ENCODE measurements around the gene CBFB.

Gene CBFB

DNA sequence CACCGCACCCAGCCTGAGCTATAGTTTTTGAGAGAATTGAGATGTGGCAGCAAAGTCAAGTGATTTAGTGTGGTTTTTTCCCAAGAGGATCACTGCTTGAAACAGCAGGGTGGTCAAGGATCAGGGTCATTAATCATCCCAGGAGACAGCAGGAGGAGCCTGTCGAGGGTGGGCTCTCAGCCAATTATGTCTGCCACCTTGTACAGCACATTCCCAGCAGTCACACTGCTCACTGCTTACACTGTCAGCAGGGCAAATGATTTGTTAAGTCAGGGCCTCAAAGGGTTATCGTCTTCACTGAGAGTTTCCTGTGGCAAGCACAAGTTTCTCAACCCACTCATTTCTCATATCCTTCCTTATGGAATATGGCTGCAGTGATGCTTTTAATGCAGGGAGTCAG is 108.7 kb downstream of the CBFB start:
- DNase-seq (ENCODE audit: low read depth), result no peak

DNA sequence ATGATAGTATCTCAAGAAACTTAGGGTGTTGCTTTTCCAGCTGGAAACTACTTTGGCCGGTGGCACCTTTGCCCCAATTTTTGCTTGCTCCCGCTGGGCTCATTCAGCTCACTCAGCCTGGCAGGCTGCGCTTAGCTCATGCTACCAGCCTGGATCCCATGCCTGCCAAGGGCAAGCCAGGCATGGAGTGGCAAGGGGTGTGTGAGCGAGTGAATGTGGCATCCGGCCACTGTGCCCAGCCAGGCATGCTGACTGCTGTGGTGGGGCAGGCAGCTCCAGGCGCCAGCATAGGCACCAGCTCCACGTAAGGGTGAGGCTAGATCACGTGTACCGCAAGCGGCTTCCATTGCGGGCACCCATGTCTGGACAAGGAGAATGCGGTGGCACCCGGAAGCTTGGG is 112.4 kb downstream of the CBFB start:
- DNase-seq (ENCODE audit: low read depth), result no peak

DNA sequence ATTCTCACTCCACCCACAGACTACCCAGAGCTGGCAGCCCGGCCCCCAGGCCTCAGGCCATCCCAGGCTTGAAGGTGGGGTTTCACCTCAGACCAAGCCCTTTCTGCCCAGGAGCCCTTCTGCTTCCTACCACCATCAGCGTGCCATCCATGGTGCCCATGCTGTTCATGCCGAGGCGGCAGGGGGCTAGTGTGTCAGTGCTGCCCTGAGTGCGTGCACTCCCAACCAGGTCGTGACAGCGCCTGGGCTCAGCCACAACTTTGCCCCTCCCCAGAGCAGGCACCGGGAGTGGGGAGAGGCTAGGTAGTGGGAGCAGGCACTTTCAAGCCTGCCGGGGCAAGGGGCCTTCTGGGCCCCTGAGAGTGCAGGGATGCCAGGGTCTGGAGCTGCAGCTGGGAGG is 113.4 kb downstream of the CBFB start:
- no peak for DNase-seq (ENCODE audit: low read depth)

DNA sequence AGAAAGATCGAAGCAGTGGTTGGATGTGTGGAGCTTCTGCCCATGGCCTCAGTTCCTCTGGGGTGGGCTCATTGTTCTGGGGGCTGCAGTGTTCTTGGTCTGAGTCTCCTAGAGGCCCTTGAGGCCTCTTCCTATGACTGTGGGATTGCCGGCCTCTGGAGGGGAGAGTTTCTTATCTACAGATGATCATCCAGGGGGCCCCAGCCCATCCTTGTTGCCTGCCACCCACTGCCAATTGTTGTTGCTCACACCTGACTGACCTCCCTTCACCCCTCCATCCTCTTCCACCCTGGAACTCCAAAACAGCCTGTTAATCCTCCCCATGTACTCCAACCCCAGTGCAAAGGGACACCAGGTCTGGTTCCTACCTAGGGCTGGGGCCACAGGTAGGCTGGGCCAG is 116.0 kb downstream of the CBFB start:
- no peak for DNase-seq (ENCODE audit: low read depth)

DNA sequence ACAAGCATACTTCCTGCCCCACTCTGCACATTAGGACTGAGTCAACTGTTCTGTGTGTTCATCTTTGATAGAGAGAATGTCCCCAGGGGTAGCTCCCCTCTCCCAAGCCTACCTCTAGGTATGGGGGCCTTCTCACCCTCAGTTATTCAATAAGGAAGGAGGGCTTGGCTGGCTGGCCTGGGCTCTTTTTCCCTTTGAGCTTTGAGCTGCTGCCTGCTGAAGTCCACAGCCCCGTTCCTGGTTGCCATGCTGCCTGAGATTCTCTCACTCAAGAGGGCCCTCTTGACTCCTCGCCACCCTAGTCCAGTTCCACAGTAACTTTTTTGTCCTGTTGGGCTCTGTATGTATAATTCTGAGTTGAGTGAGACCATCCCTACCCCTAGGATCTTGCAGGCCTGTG is 116.8 kb downstream of the CBFB start:
- DNase-seq (ENCODE audit: low read depth), result no peak

DNA sequence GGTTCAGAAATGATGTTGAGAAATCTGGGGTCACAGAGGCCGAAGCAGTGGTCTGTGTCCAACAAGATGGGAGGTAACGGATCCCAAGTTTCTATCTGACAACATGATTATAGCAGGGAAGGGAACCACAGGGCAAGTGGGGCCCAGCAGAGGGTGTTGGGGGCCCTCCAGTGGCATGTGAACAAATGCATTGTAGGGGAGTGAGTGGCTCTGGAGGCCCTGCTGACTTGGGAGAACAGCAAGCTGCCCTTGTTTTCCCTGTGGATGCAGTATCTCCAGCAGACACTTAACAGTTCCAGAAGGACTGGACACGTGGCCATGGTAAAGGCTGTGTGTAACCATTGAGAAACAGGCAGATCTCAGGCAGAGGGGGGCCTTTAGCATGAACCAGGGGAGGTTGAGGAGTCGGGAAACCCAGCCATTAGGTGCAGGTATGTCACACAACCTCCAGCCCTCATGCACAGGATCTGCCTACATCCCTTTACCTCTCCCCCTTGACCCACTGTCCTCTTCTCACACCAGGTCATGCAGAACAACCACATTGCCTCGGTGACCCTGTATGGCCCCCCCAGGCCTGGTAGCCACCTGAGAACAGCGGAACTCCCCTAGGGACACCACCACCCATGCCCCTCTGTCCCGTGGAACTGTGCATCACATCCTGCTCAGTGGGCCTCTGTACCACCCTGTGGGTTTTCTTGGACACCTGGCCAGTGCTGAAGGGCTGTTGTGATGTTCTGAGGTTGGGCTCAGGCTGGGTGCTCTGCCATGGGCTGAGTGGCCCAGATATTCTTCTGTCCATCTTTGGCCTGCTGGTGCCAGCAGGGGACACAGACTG is 117.8 kb downstream of the CBFB start:
- DNase-seq (ENCODE audit: low read depth), result no peak

DNA sequence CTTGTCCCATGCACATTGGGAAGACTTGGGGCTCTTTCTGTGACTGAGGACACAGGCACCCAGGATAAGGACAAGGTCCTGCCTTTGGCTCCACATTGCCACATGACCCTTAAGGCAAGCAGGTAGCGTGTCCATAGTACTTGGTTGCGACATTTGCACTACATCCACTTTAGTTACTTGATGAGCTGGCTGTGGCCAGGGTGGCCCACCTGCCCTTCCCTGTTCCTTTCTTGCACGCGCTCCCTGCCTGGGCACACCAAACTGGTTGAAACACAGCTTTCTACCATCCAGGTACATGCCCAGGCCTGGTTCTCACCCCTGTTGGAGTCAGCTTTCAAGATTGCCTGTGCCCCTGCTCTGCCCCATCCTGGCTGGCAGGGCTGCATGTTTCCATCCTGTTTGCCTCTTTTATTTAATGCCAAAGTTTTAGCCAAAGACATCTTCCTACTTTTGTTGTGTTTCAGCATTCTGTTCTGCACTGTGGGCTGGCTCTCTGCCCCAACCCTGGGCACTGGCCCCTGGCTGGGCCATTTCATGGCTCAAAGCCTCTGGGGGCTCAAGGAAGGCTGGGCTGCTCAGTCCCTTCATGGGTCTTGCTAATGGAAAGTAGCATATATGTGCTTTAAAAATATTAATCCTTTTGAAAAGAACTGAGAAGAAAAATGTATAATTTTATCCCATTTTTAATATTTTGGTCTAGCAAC is 118.6 kb downstream of the CBFB start:
- no peak for DNase-seq (ENCODE audit: low read depth)

DNA sequence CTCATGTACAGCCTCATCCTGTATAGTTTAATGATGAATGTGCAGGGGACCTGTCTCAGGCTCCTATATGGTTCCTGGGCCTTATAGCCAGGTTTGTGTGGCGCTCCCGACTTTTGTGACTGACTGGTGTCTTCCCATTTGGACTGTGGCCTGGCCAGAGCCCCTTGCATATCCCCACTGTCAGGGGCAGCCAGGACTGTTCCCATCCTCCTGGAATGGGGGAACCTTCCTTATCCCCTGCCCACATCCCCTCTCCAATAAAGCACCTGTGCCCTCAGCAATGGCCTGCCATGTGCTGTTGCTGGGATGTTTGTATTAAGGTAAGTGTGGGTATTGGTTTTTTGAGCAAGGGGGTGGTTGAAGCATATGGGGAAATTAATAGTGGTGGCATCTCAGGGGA is 119.3 kb downstream of the CBFB start:
- DNase-seq (ENCODE audit: low read depth), result no peak

DNA sequence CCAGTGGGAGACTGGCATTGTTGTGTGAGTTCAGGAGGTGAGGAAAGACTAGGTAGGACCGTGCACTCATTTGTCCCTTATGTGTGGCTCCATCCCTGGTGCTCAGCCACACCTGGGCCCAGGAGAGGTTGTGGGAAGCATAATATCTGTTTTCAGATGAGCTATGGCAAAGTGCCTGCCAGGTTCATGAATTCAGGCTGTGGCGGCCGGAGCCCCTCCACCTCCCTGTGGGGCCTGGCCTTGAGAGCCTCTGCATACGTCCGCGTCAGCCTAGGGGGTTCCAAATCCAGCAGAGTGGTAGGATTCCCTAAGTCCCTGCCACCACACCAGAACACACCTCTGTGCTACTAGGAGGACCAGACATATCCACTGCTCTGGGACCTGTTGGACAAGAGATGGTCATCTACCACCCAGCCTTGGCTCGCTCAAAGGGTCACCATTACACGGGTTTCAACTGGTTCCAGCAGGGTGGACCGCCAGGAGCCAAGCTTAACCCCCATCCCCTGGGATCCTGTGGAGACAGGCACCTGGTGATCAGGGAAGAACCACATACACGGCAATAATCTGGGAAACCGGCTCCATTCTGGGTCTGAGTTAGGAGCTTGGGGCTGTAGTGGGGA is 119.8 kb downstream of the CBFB start:
- no peak for DNase-seq (ENCODE audit: low read depth)

DNA sequence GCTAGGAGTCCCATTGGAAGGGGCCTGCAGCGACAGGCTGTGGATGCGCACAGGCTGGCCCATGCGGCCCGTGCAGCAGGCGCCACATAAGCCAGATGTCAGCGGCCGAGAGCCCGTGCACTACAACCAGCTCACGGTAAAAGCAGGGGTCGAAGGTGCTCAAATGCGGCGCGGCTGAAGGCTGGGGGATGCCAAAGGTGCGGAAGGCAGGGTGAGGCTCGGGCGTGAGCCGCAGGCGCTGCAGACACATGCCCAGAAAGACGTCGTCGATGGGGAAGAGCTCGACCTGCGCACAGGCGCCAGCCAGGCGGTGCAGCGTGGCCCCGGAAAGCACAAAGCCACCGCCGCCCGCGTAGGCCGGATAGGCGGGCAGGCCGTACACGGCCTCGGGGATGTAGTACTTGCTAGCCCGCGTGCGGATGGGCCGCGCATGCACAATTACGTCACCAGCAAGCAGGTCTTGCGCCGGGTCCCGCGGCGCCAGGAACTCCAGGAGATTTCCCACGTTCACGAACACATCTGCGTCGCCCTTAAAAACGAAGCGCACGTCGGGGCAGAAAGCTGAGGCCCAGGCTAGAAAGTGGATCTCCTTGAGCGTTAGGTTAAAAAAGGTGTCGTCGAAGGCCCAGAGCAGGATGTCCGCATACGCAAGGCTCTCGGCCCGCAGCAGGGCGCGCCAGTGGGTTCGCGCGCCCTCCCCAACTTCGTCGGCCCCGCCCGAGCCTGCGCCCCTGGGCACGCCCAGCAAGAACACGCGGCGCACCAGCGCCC is 120.5 kb downstream of the CBFB start:
- no peak for DNase-seq (ENCODE audit: low read depth)

DNA sequence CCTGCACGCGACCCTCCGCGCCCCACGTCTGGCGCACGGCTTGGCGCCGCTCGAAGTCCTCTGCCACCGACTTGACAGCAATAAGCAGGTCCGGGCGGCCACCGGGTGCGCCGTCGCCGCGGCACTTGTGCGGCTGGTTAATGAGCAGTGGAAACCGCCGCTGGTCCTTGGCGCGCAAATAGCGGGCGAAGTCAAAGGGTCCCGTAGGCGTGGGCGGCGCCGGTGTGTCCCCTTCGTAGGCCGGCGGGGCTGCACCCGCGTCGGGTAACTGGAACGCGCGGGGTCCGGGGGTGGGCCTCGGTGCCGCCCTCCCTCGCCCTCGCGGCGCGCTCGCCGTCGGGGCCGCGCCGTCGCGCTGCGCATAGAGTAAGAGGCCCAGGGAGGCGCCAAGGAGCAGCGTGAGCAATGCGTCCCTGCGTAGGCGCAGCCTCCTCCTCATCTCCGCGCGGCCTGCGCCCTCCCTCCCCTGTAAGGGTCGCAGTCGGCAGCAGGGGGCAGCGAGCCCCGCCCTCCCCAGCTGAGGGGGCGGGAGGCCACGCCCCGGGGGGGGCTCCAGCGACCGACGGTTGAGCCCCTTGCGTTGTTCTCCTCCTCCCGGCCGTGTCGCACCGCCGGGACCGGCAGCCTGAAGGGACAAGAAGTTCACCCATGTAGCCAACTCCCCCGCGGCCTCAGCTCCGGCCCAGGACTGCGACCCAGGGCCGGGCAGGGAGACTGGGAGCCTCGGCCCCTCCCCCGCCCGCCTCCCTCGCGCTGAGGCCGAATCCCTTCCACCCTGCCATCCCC is 121.3 kb downstream of the CBFB start:
- no peak for DNase-seq (ENCODE audit: low read depth)

Measured in stimulated activated CD8-positive, alpha-beta memory T cell treated with anti-CD3 and anti-CD28 coated beads, Interleukin-15, amount 100 ng/mL, for 1 hour (primary cell).